ENCODE data around the gene ANKRD11.

The ANKRD11 gene

GRCh38 chr16:89323120-89323960 lies 167.0 kb downstream of the ANKRD11 start:
- DNase-seq: no peak

- no peak for DNase-seq
These were observed 167.8 kb downstream of the ANKRD11 start for GRCh38 chr16:89322321-89323119.

- DNase-seq: no peak
These were observed 169.4 kb downstream of the ANKRD11 start for GRCh38 chr16:89320782-89321501.

- DNase-seq: no peak
These were observed 170.2 kb downstream of the ANKRD11 start for GRCh38 chr16:89319886-89320781.

- no peak for DNase-seq
These were observed 170.8 kb downstream of the ANKRD11 start for GRCh38 chr16:89319631-89319885.

GRCh38 chr16:89318871-89319630 lies 171.3 kb downstream of the ANKRD11 start:
- DNase-seq: no peak

- no peak for DNase-seq
These were observed 172.0 kb downstream of the ANKRD11 start for GRCh38 chr16:89318430-89318758.

- DNase-seq: no peak
These were observed 172.5 kb downstream of the ANKRD11 start for GRCh38 chr16:89317729-89318429.

- DNase-seq: no peak
These were observed 173.2 kb downstream of the ANKRD11 start for GRCh38 chr16:89317101-89317671.

- DNase-seq: no peak
These were observed 173.7 kb downstream of the ANKRD11 start for GRCh38 chr16:89316701-89317100.

- DNase-seq: peak; percentile 68
These were observed 174.4 kb downstream of the ANKRD11 start for GRCh38 chr16:89315791-89316581.

GRCh38 chr16:89315271-89315670 lies 175.1 kb downstream of the ANKRD11 start:
- no peak for DNase-seq

GRCh38 chr16:89314854-89315253 lies 175.5 kb downstream of the ANKRD11 start:
- DNase-seq: no peak

- DNase-seq: peak; percentile 29
These were observed 176.0 kb downstream of the ANKRD11 start for GRCh38 chr16:89314357-89314756.

GRCh38 chr16:89313583-89313982 lies 176.8 kb downstream of the ANKRD11 start:
- no peak for DNase-seq

- DNase-seq: no peak
These were observed 177.6 kb downstream of the ANKRD11 start for GRCh38 chr16:89312598-89313299.

GRCh38 chr16:89312194-89312593 lies 178.2 kb downstream of the ANKRD11 start:
- DNase-seq: no peak

GRCh38 chr16:89311636-89312035 lies 178.7 kb downstream of the ANKRD11 start:
- no peak for DNase-seq

GRCh38 chr16:89309438-89310122 lies 180.8 kb downstream of the ANKRD11 start:
- no peak for DNase-seq

Measured in CD4-positive, alpha-beta T cell treated with Interferon gamma for 1 hour (primary cell).